ENCODE measurements around the gene MYO18A.

MYO18A gene

GRCh38 chr17:29076722-29077121, 103.5 kb downstream of the MYO18A start:
- no peak overlapping the region for H3K4me3 ChIP-seq (ENCODE audit: control insufficient read depth, low read depth, low read length)
- no peak for TF ChIP-seq CTCF (conservative IDR thresholded peaks at IDR 0.05; ENCODE audit: control insufficient read depth, insufficient read depth, low read depth, low read length)
- no peak for DNase-seq (ENCODE audit: low read depth)

- no peak overlapping the region for H3K4me3 ChIP-seq (ENCODE audit: control insufficient read depth, low read depth, low read length)
- TF ChIP-seq CTCF (conservative IDR thresholded peaks at IDR 0.05; ENCODE audit: control insufficient read depth, insufficient read depth, low read depth, low read length): no peak
- no peak for DNase-seq (ENCODE audit: low read depth)
Observed at GRCh38 chr17:29076087-29076486, 104.1 kb downstream of the MYO18A start.

GRCh38 chr17:29074488-29074887, 105.7 kb downstream of the MYO18A start:
- TF ChIP-seq CTCF (conservative IDR thresholded peaks at IDR 0.05; ENCODE audit: control insufficient read depth, insufficient read depth, low read depth, low read length): no peak
- no peak overlapping the region for H3K4me3 ChIP-seq (ENCODE audit: control insufficient read depth, low read depth, low read length)
- DNase-seq (ENCODE audit: low read depth): no peak

GRCh38 chr17:29073520-29073919, 106.7 kb downstream of the MYO18A start:
- no peak for DNase-seq (ENCODE audit: low read depth)
- no peak overlapping the region for H3K4me3 ChIP-seq (ENCODE audit: control insufficient read depth, low read depth, low read length)
- no peak for TF ChIP-seq CTCF (conservative IDR thresholded peaks at IDR 0.05; ENCODE audit: control insufficient read depth, insufficient read depth, low read depth, low read length)

- H3K4me3 ChIP-seq (ENCODE audit: control insufficient read depth, low read depth, low read length): no peak overlapping the region
- no peak for TF ChIP-seq CTCF (conservative IDR thresholded peaks at IDR 0.05; ENCODE audit: control insufficient read depth, insufficient read depth, low read depth, low read length)
- DNase-seq (ENCODE audit: low read depth): no peak
Observed at GRCh38 chr17:29073045-29073444, 107.2 kb downstream of the MYO18A start.

GRCh38 chr17:29071303-29071702, 108.9 kb downstream of the MYO18A start:
- no peak overlapping the region for H3K4me3 ChIP-seq (ENCODE audit: control insufficient read depth, low read depth, low read length)
- no peak for DNase-seq (ENCODE audit: low read depth)
- no peak for TF ChIP-seq CTCF (conservative IDR thresholded peaks at IDR 0.05; ENCODE audit: control insufficient read depth, insufficient read depth, low read depth, low read length)

- no peak for TF ChIP-seq CTCF (conservative IDR thresholded peaks at IDR 0.05; ENCODE audit: control insufficient read depth, insufficient read depth, low read depth, low read length)
- DNase-seq (ENCODE audit: low read depth): no peak
- H3K4me3 ChIP-seq (ENCODE audit: control insufficient read depth, low read depth, low read length): no peak overlapping the region
Observed at GRCh38 chr17:29070781-29071180, 109.4 kb downstream of the MYO18A start.
